ENCODE data around the gene NDUFB10.

DNA sequence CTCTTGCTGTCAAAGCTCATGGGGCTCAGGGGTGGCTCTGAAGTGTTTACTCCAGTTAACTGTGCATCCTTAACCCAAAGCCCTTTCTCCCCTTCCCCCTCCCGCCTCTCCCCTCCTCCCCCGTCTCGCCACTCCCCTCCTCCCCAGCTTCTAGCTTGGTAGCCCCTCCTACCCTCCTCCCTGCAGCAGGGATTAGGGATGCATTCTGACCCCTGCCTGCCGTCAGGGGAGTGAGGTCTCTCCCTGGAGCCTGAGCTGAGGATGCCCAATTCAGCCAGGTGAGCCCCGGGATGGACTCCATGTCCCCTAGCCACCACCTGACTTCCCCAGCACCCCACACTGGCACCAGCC is 42.7 kb upstream of the NDUFB10 start:
- TF ChIP-seq, protein P1, sequence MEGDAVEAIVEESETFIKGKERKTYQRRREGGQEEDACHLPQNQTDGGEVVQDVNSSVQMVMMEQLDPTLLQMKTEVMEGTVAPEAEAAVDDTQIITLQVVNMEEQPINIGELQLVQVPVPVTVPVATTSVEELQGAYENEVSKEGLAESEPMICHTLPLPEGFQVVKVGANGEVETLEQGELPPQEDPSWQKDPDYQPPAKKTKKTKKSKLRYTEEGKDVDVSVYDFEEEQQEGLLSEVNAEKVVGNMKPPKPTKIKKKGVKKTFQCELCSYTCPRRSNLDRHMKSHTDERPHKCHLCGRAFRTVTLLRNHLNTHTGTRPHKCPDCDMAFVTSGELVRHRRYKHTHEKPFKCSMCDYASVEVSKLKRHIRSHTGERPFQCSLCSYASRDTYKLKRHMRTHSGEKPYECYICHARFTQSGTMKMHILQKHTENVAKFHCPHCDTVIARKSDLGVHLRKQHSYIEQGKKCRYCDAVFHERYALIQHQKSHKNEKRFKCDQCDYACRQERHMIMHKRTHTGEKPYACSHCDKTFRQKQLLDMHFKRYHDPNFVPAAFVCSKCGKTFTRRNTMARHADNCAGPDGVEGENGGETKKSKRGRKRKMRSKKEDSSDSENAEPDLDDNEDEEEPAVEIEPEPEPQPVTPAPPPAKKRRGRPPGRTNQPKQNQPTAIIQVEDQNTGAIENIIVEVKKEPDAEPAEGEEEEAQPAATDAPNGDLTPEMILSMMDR (IDR thresholded peaks at IDR 0.05), result no peak
- TF ChIP-seq POLR2AphosphoS5 (IDR thresholded peaks at IDR 0.05), result no peak
- no peak for TF ChIP-seq POLR2A (IDR thresholded peaks at IDR 0.05; ENCODE audit: low read depth)

Measured in esophagus muscularis mucosa (tissue), 3 donors.